ENCODE results near the gene RIPOR3. TPM values are rescaled to one million over a fixed set of nuclear protein-coding genes. Genes with fewer than 3 reads are reported as not detected.

The RIPOR3 gene, protein sequence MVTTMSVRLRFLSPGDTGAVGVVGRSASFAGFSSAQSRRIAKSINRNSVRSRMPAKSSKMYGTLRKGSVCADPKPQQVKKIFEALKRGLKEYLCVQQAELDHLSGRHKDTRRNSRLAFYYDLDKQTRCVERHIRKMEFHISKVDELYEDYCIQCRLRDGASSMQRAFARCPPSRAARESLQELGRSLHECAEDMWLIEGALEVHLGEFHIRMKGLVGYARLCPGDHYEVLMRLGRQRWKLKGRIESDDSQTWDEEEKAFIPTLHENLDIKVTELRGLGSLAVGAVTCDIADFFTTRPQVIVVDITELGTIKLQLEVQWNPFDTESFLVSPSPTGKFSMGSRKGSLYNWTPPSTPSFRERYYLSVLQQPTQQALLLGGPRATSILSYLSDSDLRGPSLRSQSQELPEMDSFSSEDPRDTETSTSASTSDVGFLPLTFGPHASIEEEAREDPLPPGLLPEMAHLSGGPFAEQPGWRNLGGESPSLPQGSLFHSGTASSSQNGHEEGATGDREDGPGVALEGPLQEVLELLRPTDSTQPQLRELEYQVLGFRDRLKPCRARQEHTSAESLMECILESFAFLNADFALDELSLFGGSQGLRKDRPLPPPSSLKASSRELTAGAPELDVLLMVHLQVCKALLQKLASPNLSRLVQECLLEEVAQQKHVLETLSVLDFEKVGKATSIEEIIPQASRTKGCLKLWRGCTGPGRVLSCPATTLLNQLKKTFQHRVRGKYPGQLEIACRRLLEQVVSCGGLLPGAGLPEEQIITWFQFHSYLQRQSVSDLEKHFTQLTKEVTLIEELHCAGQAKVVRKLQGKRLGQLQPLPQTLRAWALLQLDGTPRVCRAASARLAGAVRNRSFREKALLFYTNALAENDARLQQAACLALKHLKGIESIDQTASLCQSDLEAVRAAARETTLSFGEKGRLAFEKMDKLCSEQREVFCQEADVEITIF
- 0.12 TPM in 1 of 3 replicates, not detected in the others for total RNA-seq
- long read RNA-seq = 0 reads

DNA sequence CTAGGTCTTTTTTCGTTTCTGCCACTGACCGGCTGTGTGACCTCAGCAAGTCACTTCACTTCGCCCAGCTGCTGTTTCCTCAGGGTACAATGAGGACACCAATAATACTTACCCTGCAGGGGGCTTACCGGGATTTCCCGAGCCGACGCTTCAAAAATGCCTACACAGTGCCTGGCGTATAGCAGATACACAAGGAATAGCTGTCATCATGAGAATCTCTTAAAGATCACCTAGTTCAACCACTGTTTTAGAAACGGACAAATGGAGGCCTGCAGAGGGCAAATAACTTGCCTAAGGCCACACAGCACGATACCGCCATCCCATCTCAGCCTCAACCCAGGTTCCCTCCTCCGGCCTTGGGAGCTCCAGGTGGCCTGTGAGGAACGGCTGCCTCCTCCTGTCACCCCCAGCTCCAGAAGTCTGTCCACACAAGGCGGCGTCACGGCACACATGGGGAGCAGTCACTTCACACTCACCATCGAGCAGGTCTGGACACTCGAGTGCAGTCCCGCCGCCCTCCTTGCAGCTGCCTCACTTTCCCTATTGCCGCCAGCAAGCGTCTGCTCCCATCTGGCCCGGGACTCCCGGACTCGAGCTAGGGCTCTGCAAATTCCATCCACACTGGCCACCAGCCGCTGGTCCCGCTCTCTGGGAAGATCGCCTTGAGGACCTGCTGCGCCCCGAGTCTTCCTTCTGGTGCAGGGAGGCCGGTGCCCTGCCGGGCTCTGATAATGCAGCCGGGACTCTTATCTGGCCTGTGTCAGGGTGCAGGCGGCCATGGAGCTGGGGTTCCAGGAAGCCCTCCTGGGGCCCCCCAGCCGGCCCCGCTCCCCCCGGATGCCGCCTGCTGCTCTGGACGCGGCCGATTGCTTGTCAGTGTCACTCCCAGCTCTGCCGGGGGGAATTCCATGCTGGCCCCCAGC is at the start of gene RIPOR3:
TSS of gene RIPOR3 (minus strand) at position 893 of the 923 bp plus-strand sequence. CDS start at position 479, 414 bp downstream.
- no peak within 1 kb of the TSS for H3K27ac Mint-ChIP-seq (ENCODE audit: unreplicated experiment)

DNA sequence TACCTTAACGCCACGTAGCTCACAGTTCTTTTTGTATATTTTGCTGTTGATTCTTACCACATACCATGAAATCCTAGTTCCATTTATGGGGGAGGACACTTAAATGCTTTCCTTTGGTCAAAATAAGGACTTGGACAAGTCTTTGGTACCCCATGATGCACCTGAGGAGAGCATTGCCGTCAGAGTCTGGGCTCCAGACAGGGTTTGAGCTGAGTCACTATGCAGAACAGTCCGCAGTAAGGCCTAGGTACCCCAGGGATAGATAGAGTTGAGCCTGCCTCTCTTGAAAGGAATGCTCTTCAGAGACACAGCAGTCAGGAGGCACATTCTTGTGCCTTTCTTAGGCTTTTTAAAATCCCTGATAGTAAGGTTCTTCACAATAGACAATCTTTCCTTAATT is 46.0 kb upstream of the RIPOR3 start:
- H3K9me3 Mint-ChIP-seq (ENCODE audit: low read depth) = no peaks in the 10 kb centered on the region
- no peak overlapping the region for H3K27ac Mint-ChIP-seq (ENCODE audit: unreplicated experiment)
- no peak overlapping the region for H3K4me3 Mint-ChIP-seq (ENCODE audit: unreplicated experiment)
- H3K36me3 Mint-ChIP-seq (ENCODE audit: low read depth) = no peaks in the 10 kb centered on the region
- DNase-seq (ENCODE audit: low spot score) = no peak
- H3K27me3 Mint-ChIP-seq (ENCODE audit: low read depth) = no peaks in the 10 kb centered on the region
- TF ChIP-seq, protein P1, sequence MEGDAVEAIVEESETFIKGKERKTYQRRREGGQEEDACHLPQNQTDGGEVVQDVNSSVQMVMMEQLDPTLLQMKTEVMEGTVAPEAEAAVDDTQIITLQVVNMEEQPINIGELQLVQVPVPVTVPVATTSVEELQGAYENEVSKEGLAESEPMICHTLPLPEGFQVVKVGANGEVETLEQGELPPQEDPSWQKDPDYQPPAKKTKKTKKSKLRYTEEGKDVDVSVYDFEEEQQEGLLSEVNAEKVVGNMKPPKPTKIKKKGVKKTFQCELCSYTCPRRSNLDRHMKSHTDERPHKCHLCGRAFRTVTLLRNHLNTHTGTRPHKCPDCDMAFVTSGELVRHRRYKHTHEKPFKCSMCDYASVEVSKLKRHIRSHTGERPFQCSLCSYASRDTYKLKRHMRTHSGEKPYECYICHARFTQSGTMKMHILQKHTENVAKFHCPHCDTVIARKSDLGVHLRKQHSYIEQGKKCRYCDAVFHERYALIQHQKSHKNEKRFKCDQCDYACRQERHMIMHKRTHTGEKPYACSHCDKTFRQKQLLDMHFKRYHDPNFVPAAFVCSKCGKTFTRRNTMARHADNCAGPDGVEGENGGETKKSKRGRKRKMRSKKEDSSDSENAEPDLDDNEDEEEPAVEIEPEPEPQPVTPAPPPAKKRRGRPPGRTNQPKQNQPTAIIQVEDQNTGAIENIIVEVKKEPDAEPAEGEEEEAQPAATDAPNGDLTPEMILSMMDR (IDR thresholded peaks at IDR 0.05) = no peak
- peaks cover 16% of the 10 kb centered on the region for H3K4me1 Mint-ChIP-seq (ENCODE audit: low read depth)

More for the DNA sequence above, at the start of gene RIPOR3:
- TF ChIP-seq, protein P1 (IDR thresholded peaks at IDR 0.05) = no peak
- Mint-ChIP-seq H3K9me3 (ENCODE audit: low read depth) (no peaks in the 10 kb centered on the region), H3K4me1 (ENCODE audit: low read depth) (peaks cover 21% of the 10 kb centered on the region), H3K4me3 (ENCODE audit: unreplicated experiment) (peak within 1 kb of the TSS; percentile 40), H3K27me3 (ENCODE audit: low read depth) (peaks cover 43% of the 10 kb centered on the region), H3K36me3 (ENCODE audit: low read depth) (peaks cover 2% of the 10 kb centered on the region)
- no peak for DNase-seq (ENCODE audit: low spot score)

DNA sequence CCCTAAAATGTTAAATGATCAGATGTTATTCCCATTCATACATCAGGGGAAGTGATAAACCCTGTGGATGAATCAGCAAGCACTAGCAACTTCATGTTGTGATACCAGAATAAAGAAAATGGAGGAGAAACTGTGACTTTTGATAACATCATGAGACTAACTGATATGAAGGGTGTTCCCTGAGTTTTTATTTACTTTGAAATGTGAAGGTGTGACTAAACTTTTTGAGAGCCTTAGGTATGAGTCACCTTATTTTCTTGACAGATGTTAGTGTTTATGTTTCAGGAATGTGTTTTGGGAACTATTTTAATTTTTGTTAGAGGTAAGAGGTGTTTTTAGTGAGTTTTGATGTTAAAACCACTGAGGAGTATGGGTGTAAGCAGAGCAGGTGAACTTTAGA is 44.5 kb upstream of the RIPOR3 start:
- Mint-ChIP-seq H3K27me3 (ENCODE audit: low read depth) (no peaks in the 10 kb centered on the region), H3K27ac (ENCODE audit: unreplicated experiment) (no peak overlapping the region), H3K4me1 (ENCODE audit: low read depth) (peaks cover 7% of the 10 kb centered on the region), H3K4me3 (ENCODE audit: unreplicated experiment) (no peak overlapping the region), H3K9me3 (ENCODE audit: low read depth) (no peaks in the 10 kb centered on the region), H3K36me3 (ENCODE audit: low read depth) (no peaks in the 10 kb centered on the region)
- TF ChIP-seq, protein P1 (IDR thresholded peaks at IDR 0.05) = no peak
- no peak for DNase-seq (ENCODE audit: low spot score)

DNA sequence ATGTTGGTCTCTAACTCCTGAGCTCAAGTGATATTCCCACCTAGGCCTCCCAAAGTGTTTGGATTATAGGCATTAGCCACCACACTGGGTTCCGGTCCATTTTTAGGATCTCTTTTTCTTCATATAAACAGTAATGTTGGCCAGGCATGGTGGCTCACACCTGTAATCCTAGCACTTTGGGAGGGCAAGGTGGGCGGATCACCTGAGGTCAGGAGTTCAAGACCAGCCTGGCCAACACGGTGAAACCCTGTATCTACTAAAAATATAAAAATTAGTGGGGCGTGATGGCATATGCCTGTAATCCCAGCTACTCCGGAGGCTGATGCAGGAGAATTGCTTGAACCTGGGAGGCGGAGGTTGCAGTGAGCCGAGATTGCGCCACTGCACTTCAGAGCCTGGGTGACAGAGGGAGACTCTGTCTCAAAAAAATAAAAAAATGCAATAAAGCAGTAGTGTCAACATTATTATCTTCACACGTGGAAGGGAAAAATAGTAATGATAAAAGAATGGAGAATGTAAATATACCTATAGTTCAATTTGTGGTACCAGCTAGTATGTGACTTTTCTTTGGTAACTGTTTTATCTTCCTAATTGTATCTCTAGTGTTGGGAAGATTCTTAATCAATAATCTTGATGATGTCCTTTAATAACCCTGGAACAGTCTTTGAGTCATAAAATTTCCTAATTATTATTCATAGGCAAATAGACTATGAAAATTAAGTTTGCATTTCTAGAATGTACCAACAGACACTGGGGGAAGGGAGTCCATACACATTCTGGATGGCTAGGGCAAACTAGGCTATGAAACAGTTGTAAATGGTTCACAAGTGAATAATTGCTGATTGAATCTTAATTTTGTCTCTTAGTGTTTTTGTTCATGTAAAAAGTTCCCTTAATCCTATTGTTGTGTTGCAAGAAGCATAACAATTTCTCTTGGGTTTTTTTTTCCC is 43.7 kb upstream of the RIPOR3 start:
- DNase-seq (ENCODE audit: low spot score) = no peak
- no peak overlapping the region for H3K4me3 Mint-ChIP-seq (ENCODE audit: unreplicated experiment)
- TF ChIP-seq, protein P1 (IDR thresholded peaks at IDR 0.05) = no peak
- no peaks in the 10 kb centered on the region for H3K36me3 Mint-ChIP-seq (ENCODE audit: low read depth)
- no peaks in the 10 kb centered on the region for H3K27me3 Mint-ChIP-seq (ENCODE audit: low read depth)
- no peak overlapping the region for H3K27ac Mint-ChIP-seq (ENCODE audit: unreplicated experiment)
- peaks cover 12% of the 10 kb centered on the region for H3K4me1 Mint-ChIP-seq (ENCODE audit: low read depth)
- no peaks in the 10 kb centered on the region for H3K9me3 Mint-ChIP-seq (ENCODE audit: low read depth)
